NCI-H748 (cell line): ENCODE data around the gene KRTAP5-1.

Source experiments
- DNase-seq: peaks from one replicate; lab custom pipeline; 2025; ENCODE audit not compliant: unreplicated experiment; lab: John Stamatoyannopoulos, UW

Gene KRTAP5-1

DNA sequence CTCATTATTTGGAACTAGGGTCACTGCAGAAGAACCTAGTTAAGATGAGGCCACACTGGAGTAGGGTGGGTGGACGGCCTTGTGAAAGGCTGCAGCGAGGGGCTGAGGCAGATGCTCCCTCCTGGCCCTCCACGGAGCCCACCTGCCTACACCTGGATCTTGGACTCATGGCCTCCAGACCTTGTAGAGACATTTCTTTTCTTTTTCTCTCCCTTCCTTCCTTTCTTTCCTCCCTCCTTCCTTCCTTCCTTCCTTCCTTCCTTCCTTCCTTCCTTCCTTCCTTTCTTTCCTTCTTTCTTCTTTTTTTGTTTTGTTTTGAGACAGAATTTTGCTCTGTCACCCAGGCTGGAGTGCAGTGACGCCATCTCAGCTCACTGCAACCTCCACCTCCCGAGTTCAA, 39.7 kb downstream of the KRTAP5-1 start:
- DNase-seq, result no peak

DNA sequence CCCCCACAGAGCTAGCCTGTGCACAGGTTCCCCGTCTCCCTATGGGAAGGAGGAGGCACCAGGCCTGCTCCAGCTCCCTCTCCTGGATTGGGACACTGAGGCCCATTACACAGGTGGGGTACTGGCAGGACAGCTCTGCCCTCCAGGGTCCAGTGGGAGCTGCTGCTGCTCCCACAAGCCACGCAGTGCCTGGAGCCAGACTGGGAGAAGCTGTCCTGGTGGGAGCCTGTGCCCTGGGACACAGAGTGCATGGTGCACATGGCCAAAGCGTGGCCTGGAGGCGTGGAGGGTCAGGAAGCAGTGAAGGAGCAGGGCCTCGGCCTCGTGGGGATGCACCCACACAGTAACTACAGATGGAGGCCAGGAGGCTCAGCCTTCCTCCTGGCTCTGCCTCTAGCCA, 40.5 kb downstream of the KRTAP5-1 start:
- no peak for DNase-seq

DNA sequence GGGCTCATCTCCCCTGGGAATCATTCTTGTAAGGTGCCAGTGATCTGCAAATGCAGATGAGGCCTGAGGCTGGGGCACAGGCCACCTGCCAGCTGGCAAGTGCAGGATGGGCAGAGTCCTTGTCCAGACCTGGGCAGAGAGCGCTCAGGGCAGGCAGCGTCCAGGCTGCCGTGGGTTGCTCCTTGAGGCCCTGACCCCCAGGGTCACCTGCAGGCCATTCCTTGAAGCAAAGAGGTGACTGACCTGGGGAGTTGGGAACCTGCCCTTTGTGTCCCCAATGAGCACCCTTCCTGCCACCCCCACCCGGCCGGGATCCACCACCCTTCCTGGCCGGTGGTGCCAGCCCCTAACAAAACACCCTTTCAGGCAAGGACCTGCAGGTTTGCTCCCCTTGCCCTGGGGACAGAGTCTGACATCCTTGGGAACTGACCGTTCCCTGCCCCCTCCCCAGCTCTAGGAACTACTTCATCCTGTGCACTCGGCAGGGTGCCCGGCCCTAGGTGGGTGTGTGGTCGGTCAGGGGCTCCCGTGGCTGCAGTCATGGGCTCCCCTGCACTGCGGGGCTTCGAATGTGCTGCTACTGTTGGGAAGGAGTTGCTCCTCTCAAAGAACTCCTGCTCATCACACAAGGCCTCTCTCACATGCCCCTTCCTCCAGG, 41.3 kb downstream of the KRTAP5-1 start:
- no peak for DNase-seq

DNA sequence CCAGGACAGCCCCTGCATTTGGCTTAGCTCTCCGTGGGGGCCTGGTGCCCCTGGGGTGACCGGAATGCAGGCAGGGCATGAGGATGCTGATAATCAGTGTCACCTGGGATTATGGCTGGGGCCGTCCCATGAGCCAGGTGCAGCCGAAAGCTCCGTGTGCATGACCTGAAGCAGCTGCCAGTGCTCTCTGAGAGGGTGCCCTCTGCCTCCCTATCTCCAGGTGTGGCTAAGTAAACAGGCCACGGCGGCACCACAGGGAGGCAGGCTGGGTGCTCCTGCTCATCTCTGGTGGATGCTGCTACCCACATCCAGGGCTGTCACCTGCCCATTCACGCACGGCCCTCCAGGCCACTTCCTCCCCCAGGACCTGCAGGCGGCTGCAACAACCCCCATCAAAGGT, 42.8 kb downstream of the KRTAP5-1 start:
- DNase-seq, result no peak

DNA sequence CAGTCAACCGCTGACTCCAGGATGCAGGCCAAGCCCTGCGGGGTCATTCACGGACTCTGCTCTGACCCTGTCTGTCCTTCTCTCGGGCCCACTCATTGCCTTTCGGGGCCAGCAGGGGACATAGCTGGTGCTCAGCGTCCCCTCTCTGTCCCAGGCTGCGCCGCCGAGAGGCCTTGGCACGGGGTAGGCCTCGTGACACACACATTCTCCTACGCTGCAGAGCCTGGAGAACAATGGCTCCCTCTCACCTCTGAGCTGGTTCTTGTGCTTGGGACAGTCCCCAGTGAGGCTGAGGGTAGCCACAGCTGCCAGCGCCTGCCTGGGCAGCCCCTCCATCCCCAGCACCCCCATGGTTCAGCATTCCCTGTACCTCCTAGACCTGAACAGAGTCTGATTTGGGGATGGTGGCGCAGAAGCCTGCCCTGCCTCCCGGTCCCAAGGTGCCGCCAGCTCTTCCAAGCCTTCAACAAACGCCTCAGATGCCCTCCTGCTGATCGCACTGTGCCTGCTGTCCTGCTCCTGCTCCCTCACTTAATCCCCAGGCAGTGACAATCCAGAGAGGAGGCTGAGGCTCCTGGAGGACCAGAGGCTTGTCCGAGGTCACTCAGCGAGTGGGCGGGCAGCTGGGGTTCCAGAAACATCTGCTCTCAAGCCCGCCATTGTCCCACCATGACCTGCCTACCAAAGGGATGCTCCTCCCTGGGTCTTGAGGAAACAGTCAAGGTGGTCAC, 43.4 kb downstream of the KRTAP5-1 start:
- no peak for DNase-seq

DNA sequence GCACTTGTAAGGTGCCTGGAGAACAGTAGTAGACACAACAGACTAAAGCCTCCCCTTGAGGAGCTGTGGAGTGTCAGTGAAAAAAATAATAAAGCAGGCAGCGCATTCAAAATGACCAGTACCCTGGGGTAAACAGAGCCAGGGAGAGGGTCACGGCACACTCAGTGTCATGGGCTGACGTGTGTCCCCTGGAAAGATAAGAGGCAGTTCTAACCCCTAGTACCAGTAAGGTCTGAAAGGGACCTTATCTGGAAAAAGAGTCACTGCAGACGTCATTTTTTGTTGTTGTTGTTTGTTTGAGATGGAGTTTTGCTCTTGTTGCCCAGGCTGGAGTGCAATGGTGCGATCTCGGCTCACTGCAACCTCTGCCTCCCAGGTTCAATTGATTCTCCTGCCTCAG, 45.0 kb downstream of the KRTAP5-1 start:
- no peak for DNase-seq

DNA sequence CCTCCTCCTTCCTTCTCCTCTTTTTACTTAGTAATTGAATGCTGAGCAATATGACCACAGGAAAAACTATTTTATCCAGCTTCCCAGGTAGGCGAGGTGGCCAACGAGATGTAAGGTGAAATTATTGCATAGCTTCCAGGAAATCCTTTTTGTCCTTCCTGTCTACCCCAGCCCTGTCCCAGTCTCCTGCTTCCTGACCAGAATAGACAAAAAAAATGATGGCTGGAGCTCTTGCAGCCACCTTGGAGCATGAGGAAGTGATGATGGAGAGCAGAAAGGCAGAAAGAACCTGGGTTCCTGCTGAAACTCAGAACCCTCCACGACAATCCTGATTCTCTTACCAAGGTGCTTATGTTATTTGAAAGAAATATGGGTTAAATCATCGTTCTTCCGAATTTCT, 46.9 kb downstream of the KRTAP5-1 start:
- no peak for DNase-seq

DNA sequence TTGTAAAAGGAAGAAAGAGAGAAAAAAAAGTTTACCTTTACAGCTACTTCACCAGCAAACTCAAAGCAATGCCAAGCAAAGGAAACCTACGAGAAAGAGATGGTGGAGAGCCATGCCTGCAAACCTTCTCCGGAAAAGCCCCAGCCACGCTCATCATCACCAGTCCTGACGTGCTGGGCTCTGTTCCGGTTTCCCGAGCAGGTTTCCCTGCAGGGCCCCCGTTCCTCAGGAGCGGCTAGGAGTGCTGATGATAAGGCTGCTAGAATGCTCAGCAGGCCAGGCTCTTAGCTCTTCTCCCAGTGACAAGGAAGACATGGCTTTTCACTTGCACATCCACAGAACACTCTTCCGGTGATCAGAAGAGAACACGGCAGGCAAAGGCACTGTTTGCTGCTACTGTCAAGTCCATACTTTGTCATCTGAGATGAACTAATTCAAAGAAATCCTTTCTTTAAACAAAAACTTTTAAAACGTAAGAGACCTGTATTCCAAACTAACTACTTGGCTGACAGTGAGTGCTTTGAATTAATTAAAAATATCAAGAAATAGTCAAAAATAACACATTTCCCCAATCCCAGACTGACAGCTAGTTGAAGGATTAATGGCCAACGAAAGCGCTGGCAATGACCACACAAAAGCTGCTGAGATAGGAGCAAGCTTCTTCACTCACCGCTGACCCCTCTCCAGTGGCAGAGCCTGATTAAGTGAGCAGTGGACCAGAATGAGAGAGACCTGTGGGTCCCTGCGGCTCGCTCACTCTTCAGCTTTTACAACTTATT, 48.8 kb downstream of the KRTAP5-1 start:
- no peak for DNase-seq

DNA sequence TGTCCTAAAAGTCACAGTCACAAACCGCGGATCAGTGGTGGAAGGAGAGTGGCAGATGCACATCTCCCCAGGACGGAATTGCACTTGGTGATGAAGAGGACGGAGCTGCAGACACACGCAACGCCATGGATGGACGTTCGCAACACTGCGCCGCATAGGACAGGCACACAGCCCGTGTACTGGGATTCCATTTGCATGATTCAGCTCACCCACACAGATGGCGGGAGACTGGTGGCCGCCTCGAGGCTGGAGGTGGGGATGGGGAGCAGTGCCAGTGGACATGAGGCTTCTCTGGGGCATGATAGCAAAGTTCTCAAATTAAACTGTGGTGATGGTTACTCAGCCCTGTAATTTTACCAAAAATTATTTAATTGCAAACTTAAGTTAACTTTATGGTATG, 50.4 kb downstream of the KRTAP5-1 start:
- no peak for DNase-seq
